HuH-7.5 (cell line): ENCODE measurements around the gene KCNF1.
A peak's percentile ranks its signal among the peaks of the same experiment; 100 is the strongest.

Source experiments
- DNase-seq: peaks from one replicate; pipeline ENCODE4 v3.0.0; 2011; ENCODE audit warnings: low spot score

Gene KCNF1

DNA sequence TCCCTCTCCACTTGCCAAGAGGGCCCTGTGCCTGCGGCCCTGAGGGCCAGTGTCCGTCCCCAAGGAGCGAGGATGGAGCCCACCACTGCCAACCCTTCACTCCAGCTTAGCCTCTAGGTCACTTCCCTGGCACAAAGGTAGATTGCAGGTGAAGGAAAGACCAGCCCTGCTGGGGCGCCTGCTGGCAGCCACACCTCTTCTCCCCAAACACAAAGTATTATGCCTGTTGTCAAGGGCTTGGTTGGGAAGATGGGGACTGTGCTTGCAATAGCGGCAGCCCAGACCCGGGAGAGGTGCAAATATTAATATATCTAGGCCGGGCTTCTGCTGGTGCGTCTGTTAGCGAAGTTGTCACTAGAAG lies 7.7 kb downstream of the KCNF1 start:
- no peak for DNase-seq

DNA sequence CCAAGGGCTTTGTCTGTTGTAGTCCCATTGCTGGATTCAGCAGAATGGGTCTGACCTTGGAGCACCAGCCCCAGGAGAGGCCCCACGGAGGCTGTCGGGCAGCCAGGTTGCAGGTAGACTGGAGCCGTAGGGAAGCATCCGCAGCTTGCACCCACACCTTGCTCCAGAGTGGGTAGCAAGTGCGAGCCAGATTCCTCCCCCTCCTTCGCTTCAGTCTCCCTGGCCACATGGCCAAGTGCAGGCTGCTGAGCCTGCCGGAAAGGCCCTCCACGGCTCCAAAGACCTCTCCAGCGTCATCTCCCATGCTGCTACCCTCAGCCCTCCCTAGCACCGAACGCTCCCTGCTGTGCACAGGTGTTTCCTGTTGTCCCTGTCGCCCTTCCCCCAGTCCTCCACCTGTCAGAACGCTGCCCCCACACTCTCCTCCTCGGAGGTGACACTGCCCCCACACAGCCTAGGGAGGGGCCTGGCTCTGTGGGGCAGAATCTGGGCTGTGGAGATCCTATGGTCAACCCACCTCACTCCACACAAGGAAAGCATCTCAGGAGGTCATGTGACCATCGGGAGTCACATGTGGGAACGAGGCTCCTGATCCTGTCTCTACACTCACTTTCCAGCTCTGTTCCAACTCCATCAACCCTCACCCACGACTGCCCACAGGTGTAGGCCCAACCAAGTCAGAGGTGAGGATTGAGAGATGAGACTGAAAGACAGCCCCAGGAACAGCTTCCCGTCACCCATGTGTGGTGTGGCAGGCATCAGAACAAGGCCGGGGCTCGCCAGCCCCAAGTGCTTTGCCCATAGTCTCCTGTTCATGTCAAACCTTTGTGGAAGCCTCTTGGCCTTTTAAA lies 8.3 kb downstream of the KCNF1 start:
- DNase-seq = no peak

DNA sequence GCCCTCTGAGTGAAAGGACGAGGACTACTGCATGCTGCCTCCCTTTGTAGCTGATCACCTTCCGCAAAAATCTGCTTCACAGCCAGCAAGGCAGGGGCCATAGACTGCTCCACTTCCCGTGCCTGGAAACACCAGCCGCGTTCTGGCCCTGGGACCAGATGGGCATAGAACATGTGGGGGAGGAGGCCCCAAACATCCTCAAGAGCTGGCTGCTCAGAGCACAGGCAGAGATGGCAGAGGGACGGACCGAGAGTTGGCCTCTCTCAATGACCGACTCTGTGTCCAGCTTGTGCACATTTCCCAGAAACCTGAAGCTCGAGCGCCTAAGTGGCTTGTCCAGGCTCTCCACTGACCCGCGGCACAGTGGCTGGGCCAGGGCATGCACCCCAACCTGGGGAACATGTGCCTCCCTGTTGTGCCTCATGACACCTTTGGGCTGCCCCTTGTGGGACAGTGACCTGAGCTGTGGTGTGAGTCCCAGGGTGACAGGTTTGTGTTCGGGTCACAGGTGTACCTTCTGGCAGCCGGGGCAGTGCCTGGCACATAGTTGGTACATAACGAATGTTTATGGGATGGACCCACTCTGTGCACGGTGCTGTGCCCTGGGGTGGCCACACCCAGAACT lies 9.1 kb downstream of the KCNF1 start:
- DNase-seq = no peak

DNA sequence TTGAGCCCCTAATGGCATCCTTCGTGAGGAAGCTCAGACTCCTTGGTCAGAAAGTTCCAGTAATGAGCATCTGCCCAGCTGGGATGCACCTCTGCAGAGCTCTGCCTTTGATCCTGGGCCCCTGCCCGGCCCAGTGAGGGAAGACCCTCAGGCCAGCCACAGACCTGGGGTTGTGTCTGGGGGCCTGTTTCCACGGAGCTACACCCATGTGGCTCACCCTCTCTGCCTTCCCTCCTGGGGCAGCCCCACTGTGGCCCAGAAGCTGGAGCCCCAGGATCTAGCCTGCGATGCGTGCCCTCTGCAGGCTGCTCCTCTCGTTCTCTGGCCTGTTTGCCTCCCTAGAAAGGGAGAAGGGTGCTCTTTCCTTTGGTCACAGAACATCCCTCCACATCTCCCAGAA lies 9.8 kb downstream of the KCNF1 start:
- DNase-seq = no peak

DNA sequence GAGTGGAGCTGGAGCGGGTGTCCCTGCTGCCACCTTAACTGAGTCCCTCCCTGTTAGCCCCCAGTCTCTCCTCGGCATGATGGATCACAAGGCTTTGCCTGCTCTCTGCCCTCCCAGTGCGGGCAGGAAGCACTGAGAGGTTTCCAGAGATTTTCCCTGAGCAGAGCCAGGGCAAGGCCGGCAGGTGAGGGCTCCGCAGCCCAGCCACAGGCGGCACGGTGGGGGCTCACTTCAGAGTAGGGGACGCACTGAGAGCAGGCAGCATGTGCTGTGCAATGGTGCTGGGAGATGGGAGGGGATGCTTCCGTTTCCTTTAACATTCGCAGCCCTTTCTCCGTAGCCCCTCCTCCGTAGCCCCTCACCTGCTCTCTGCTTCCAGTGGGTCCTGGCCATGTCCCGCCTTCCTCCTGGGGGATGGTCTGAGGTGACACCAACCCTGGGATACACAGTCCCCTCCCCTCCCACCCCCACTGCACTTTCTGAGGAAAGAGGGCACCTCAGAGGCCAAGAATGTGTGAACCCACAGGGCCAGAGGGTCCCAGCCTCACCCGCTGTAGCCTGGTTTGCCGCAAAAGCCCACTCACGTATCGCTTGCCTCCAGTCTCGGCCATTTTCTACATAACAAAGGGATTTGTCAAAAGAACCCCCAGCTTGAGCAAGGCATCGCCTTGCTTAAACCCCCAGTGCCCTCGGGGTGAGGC lies 10.7 kb downstream of the KCNF1 start:
- DNase-seq = no peak

DNA sequence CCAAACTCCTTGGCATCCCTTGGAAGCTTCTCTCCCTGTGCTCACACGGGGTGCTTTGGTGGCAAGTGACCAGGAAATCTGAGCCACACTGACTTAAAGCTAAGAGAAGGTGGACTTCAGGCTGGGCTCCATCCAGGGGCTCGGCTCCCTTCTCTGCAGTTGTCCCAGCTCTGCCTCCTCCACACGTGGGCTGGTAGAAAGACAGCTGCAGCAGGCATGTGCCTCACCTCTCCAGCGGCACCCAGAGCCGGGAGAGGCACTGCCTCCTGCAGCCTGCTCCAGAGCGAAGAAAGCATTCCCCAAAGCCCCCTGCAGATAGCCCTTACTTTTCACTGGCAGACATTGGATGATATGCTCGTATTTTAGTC lies 11.3 kb downstream of the KCNF1 start:
- DNase-seq = no peak

DNA sequence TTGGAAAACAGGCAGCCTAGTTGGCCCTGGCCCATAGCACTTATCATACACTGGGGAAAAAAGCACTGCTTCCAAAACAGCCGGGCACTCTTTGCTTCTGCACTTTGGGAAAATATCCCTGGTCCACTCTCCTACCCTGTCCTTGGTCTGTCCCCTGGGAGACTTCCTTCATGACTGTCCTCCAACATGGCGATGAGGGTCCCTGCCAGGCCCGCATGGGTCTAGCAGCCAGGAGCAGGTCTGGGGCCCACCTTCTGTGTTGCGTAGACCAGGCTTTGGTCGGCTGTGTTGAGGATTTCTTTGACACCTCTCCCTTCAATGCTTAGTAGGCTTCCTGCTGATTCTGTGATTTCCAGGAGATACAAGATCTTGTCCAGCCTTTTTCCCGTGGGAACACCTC lies 12.2 kb downstream of the KCNF1 start:
- DNase-seq = no peak

DNA sequence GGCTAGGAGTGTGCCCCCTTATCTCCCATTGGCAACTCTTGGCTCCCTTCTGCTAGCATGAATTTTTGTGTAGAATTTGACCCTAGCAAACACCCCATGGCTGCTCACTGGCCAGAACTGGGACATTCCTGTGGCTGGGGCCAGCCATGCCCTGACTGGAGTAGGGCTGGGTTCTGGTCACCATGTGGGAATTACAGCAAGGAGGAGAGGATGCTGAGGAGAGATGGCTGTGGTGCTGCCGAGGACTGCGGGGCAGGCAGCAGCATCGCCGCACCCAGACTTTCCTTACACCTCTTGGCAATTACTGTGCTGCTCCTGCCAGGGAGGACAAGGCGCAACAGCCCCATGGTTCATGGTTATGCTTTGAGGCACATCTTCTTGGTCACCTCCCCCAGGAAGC lies 12.7 kb downstream of the KCNF1 start:
- DNase-seq = no peak

DNA sequence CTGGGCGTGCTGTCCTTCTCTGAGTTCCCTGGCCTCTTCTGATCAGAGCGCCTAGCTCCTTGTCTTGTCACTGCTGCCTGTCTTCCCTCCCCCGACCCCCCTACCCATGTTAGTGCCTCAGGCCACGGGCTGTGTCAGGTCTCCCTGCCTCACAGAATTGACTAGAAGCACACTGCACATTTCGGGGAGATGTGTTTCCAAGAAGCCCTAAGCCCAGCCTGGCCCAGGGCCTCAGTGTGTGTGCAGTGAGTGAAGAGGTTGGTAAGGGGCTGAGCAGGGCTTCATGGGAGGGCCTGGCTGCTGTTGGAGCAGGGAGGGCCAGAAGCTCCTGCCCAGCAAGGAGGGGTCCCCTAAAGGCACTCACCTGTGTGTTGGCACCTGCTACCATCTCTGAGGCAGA lies 13.1 kb downstream of the KCNF1 start:
- DNase-seq = no peak

DNA sequence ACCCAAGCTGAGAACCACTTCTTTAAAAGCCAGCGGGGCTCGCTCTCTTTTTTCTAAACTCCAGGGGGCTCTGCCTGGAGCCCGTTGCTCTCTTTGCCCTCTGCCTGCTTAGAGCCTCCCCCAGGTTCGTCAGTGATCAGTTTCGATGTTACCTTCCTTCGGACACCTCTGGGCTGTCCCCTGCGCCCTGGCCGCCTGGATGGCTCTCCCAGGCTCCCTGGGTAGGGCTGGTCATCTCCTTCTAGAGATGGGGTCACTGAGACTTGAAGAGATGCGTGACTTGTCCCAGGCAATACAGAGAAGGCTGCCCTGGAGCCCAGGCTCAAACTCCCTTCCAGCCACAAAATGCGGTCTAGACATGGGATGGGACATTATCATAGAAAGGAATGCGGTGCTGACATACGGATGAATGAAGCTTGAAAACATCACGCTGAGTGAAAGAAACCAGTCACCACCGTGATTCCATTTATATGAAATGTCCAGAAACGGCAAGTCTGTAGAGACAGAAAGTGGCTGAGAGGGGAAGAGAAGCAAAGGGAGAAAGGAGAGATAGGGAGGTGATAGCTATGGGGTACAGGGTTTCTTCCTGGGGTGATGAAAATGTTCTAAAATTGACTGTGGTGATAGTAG lies 14.6 kb downstream of the KCNF1 start:
- DNase-seq = no peak

DNA sequence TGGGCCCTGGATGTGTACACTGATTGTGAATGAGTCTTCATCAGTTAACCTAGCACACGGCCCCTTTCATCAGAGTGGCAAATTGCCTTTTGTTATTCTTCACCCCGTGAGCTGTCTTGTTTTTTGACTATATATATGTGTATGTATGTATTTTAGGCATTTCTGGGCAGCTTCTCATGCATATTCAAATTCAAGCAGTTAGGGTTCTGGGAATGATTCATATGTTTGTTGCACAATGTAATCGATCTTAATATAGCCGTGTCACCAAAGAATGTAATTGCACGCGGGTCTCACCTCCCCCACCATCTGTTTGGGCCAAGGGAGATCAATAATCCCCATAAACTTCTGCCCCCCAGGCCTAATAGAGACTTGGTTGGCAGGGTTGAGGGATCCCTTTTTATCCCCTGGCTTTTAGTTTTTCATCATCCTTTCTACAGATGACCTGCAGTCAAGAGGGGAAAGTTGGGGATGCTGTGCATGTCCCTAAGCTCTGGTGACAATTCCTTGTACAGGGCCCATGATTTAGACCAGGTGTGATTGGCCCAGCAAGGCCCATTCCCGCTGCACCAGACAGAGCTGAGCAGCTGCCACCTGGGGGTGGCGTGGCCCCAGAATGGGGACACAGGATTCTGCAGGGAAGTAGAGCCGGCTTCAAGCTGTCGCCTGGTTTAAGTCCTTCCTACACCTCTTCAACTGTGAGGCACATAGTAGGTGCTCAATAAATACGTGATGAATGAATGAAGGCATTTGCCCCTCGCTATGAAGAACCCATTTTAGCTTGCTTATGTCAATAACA lies 19.2 kb downstream of the KCNF1 start:
- no peak for DNase-seq

DNA sequence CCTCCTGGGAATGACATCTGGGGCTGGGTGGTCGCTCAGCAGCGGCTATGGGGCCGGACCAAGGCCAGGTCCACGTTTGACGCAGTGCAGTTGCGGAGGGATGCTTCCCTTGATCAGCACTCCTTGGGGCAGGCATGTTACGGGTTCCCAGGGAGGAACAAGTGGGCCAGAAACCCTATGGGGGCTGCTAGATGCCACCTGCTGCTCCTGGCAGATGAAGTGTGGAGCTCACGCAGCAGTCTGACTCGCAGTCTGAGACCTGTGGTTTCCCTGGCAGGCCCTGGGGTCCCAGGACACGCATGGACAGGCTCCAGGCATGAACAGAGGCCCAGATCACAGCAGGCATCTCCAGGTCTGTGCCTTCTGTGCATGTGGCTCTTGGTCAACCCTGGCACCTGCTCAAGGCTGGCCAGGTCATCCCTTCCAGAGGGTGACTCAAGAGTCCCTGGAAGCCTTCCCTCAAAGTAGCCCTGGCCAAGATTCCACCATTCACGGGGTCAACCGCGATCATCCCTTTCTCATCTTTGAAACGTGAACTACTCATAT lies 20.0 kb downstream of the KCNF1 start:
- DNase-seq = no peak

DNA sequence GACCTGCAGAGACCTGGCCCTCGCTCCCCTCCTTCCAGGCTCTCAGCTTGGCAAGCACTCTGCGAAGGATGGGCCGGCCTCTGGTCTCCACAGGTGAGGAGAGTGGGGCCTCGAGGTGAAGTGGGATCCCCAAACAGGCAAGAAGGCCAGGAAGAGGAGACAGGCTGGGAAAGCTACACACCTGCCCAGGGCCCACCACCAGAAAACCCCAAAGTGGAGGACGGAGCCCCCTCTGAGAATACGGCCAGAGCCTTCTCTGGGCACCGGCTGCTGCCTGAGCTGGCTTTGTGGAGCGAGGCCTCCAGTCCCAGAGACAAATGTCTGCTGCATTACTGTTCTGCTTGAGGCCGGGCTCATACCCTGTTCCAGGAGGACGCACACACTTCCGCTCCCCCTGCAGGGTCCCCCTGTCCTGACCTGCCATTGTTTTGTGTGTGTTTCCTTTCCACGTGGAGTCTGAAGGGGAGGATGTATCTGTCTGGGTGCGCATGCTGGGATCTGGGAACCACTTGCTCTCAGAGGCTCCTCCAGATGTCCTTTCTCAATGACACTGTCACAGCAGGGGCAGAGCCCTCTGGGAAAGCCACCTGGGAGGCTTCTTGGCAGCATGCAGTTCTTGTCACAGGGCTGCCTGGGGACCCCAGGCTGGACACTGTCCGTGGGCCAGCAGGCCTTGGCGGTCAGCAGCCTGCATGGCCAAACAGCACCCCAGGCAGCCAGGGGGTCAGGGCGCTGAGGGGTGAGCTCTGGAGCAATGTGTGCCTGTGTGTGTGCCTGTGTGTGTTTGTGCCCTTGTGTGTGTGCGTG lies 20.8 kb downstream of the KCNF1 start:
- no peak for DNase-seq

DNA sequence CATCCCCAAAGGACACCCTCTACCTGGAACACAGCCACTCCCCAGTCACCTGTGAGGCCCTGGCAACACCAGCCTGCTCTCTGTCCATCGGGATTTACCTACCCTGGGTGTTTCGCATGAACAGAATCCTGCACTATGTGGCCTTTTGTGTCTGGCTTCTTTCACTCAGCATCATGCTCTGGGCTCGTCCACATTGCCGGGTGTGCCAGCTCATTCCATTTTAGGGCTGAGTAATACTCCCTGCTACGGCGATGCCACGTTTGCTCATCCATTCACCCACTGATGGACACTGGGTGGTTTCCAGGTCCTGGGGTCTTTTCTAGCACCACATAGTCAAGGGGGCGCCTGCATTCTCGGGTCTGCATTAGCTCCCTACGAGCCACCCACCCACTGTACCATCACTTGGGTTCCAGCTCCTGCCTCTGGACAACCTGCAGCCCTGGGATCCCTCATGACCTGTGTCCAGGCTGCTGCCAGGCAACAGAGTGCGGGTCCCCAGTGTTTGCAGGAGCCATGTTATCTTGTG lies 22.0 kb downstream of the KCNF1 start:
- no peak for DNase-seq

DNA sequence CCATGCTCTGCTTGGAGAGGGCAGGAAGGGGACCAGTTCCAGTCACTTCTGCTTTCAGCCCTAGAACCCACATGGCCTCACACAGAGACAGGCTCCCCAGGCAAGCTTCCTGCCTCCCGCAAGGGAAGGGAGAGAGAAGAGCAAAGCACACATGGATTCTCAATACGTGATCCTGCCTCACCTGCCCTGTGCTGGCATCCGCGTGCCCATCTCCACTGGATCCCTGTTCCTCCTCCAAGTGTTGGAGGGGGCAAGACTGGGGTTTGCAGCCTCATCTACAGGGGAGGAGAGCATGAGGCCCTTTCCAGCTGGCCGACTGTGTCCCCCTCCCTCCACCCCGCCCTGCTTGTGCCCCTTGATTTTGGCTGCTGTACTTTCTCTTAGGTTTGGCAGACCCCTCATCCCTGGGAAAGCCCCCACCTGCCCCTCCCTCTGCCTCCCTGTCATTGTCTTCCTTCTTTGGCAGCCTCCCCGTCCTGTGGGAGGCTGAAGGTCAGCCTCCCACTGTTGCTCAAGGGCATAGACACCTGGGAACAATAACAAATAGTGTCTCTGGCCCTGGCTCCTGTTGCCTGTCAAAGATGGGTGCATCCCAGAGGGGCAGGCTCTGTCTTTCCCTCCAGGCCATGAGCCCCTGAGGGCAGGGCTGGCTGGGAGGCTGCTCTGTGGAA lies 22.7 kb downstream of the KCNF1 start:
- no peak for DNase-seq

DNA sequence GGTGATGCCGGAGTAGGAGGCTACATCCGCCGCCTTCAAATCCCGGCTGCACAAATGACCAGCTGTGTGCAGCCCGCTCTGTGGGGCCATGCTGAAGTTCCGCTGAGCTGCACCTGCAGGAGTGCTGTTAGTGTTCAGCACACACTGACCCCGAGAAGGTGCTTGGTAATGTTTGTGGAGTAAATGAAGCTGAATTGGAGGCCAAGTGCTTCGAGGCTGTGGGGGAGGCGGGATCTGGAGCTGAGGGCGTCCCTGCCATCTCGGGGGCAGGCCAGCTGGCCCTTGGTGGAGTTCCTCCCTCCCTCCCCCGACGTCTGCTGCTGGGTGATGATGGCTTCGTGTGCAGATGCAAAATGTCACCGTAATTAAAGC lies 23.2 kb downstream of the KCNF1 start:
- DNase-seq = no peak

DNA sequence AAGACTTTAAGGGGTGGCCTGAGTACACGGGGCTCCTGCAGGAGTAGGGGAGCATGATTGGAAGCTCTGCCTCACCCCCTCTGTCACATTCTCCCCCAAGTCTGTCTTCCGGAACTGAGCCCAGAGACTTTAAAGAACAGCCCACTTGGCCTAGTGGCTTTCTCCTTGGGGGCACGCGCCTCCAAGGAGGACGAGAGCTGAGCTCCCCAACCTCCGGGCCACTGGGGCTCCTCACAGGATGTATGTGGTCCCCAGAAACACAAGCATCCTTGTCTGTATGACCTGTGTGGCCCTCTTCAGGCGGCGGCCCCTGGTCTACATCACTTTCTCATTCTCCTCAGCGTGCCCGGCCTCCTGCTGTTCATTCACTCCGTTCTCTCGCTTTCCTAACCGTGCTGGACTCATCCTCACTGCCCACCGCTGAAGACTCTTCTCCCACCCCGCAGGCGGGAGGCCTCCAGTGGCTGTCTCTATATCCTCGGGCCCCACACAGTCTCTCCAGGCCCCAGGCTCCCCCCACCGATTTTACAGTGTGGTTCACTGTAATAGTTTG lies 23.7 kb downstream of the KCNF1 start:
- no peak for DNase-seq

DNA sequence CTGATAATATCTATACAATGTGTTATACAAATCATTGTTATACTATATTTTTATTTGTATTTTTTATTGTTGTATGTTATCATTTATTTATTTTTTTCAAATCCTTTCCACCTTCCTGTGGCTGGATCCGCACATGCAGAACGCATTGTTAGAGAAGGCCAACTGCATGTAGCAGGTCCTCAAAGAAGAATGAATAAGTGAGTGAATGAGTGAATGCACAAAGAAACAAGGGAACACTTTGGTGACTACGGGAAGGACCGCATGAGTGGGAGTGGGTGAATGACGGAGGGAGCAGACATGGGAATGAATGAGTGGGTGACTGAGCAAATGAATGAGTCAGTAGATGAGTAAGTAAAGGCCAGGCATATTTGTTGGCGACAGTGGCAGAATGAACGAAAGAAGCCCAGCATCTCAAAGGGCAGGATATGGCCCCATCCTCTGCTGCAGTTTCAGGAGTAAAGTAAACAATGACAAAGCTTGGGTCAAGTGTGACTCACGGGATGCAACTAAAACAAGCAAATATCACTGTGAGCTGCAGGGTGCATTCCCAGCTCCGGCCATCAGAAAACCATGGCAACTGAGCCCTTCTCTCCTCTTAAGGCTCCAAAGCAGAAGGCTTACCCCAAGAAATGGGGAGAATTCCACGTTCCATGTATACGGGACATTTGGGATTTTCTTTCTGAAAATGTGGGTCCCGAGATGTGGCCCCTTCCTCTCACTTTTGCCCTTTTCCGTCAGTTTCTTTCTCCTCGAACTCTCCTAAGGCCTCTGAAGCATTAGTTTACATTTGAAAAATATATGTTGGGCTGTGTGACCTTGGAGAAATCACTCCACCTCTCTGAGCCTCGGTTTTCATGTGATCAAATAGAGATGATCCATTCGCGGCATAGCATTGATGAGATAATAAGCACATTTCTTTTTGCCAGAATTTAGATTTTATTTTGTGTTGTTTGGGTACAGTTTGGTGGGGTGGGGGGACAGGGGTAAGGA lies 24.5 kb downstream of the KCNF1 start:
- DNase-seq = peak; percentile 91

DNA sequence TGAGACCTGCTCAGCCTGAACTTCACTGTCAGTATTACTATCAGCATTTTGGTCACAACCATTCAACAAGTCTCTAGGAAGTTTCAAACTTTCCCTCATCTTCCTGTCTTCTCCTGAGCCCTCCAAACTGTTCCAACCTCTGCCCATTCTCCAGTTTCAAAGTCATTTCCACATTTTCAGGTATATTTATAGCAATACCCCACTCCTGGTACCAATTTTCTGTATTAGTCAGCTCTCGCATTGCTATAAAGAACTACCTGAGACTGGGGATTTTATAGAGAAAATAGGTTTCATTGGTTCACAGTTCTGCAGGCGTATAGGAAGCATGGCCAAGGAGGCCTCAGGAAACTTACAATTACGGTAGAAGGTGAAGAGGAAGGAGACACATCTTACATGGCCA lies 27.3 kb downstream of the KCNF1 start:
- DNase-seq = no peak
